ENCODE results near the gene ADAR. TPM values are rescaled to one million over a fixed set of nuclear protein-coding genes. Genes with fewer than 3 reads are reported as not detected.

Gene ADAR
- total RNA-seq, 4 donors from 2014 or later, result 89.1 to 168 (median 114) TPM

GRCh38 chr1:154549202-154549770 lies 58.7 kb downstream of the ADAR start:
- intact Hi-C loops (cut with DNase I), result loop anchor here (5.0 to 10.0 kb wide), 2 partner anchors 67 to 144 kb away; partner anchors contain the start of gene IL6R
- Histone ChIP-seq H3K27me3 (no peaks in the 10 kb centered on the region), H3K4me3 (replicated peaks in 1 of 3) (no peak overlapping the region), H3K4me1 (peaks cover 8 to 15% of the 10 kb centered on the region in 2 donors), H3K36me3 (peaks cover 52 to 57% of the 10 kb centered on the region in 2 donors), H3K27ac (no peak overlapping the region), H3K9me3 (no peaks in the 10 kb centered on the region)
- TF ChIP-seq, protein P1, sequence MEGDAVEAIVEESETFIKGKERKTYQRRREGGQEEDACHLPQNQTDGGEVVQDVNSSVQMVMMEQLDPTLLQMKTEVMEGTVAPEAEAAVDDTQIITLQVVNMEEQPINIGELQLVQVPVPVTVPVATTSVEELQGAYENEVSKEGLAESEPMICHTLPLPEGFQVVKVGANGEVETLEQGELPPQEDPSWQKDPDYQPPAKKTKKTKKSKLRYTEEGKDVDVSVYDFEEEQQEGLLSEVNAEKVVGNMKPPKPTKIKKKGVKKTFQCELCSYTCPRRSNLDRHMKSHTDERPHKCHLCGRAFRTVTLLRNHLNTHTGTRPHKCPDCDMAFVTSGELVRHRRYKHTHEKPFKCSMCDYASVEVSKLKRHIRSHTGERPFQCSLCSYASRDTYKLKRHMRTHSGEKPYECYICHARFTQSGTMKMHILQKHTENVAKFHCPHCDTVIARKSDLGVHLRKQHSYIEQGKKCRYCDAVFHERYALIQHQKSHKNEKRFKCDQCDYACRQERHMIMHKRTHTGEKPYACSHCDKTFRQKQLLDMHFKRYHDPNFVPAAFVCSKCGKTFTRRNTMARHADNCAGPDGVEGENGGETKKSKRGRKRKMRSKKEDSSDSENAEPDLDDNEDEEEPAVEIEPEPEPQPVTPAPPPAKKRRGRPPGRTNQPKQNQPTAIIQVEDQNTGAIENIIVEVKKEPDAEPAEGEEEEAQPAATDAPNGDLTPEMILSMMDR (IDR thresholded peaks at IDR 0.05), result no peak
- no peak for TF ChIP-seq POLR2A (IDR thresholded peaks at IDR 0.05)
- 80 to 82% methylated on average over 3 of the region's 3 CpGs for WGBS, 2 donors
- no peak for DNase-seq

DNA sequence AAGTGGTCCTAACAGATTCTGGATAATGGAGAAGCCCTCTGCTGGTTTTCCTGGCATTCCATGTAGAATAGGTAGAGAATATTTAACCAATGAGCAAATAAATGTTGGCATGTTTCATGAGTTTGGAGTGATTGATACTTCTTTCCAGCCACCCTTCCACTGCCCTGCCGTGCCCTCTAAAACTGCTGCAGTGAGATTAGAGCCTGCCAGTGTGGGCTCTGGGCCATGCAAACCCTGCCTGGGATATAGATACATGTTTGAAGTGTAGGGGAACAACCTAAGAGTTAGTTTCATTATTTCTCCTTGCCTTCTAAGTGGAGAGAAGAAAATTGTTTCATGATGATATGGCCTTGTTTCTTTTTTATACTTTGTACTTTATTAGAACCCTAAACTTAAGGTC lies 60.0 kb downstream of the ADAR start:
- H3K4me1 ChIP-seq, result peaks cover 8 to 15% of the 10 kb centered on the region in 2 donors
- no peaks in the 10 kb centered on the region for H3K27me3 ChIP-seq
- H3K4me3 ChIP-seq (replicated peaks in 1 of 3), result no peak overlapping the region
- intact Hi-C loops (cut with DNase I), result loop anchor here (5.0 to 10.0 kb wide), 2 partner anchors 66 to 143 kb away; partner anchors contain the start of gene IL6R
- H3K9me3 ChIP-seq, result no peaks in the 10 kb centered on the region
- WGBS, 2 donors, result 57 to 85% methylated on average over 1 of the region's 1 CpG
- TF ChIP-seq POLR2A (IDR thresholded peaks at IDR 0.05), result no peak
- TF ChIP-seq, protein P1 (IDR thresholded peaks at IDR 0.05), result no peak
- DNase-seq, result no peak
- peaks cover 40 to 44% of the 10 kb centered on the region in 2 donors for H3K36me3 ChIP-seq
- no peak overlapping the region for H3K27ac ChIP-seq

DNA sequence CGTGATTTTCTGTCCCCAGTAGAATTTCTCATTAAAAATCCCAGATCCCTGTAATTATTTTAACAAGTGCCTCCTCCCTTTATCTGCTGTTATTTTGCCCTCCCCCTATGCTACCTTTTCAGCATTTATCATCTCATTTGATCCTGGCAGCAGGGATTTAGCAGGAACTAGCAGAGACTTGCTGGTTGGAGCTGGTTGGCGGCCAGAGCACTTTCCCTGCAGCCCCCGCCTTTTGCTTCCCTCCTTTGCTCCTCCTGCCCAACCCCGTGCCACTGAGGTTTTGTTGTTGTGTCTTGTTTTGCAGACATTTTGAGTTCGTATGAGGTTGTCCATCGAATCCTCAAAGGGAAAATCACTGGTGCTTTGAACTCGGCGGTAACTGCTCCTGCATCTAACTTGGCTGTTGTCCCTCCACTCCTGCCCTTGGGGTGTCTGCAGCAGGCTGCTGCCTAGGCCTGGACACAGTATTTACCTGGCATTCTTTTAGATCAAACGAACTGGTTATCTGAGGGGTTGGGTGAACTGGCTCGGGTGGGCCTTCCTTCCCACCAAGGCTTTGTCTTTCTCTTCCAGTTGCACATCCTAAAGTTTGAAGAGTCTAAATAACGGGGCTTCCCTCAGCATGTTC lies 60.8 kb downstream of the ADAR start:
- intact Hi-C loops (cut with DNase I), result loop anchor here (5.0 to 10.0 kb wide), 2 partner anchors 65 to 142 kb away; partner anchors contain the start of gene IL6R
- 83 to 87% methylated on average over 11 of the region's 11 CpGs for WGBS, 2 donors
- TF ChIP-seq, protein P1 (IDR thresholded peaks at IDR 0.05), result no peak
- no peak for TF ChIP-seq POLR2A (IDR thresholded peaks at IDR 0.05)
- H3K36me3 ChIP-seq, result peaks cover 31 to 36% of the 10 kb centered on the region in 2 donors
- no peak for DNase-seq
- no peak overlapping the region for H3K4me3 ChIP-seq (replicated peaks in 1 of 3)
- no peaks in the 10 kb centered on the region for H3K27me3 ChIP-seq
- H3K4me1 ChIP-seq, result peaks cover 7 to 12% of the 10 kb centered on the region in 2 donors
- no peaks in the 10 kb centered on the region for H3K9me3 ChIP-seq
- H3K27ac ChIP-seq, result no peak overlapping the region

- no peaks in the 10 kb centered on the region for H3K27me3 ChIP-seq
- DNase-seq, result peak; percentile 58 to 66
- WGBS, 2 donors, result 81 to 84% methylated on average over 13 of the region's 13 CpGs
- no peak overlapping the region for H3K27ac ChIP-seq
- no peak overlapping the region for H3K4me3 ChIP-seq (replicated peaks in 1 of 3)
- no peaks in the 10 kb centered on the region for H3K9me3 ChIP-seq
- peaks cover 0 to 4% of the 10 kb centered on the region in 2 donors for H3K4me1 ChIP-seq
- intact Hi-C loops (cut with DNase I), result loop anchor here (5.0 to 10.0 kb wide), 2 partner anchors 64 to 142 kb away; partner anchors contain the start of gene IL6R
- H3K36me3 ChIP-seq, result peaks cover 26 to 29% of the 10 kb centered on the region in 2 donors
- TF ChIP-seq, protein P1 (IDR thresholded peaks at IDR 0.05), result peak; percentile 53 to 82 (median 72)
- no peak for TF ChIP-seq POLR2A (IDR thresholded peaks at IDR 0.05)
Measured at GRCh38 chr1:154546264-154547063, 61.5 kb downstream of the ADAR start.
